GM23338 (cell line): Measurements from ENCODE around the gene MCTP1.

Experiments
- CREB1 ChIP-seq: fragments of 250-450 bp; sonication (Bioruptor Pico); IDR thresholded peaks from 2 replicates; pipeline ENCODE4 v1.5.0; 2020; ENCODE audit warnings: low read depth, mild to moderate bottlenecking, moderate library complexity
- EZH2 ChIP-seq: fragments of 200-600 bp; sonication (generic); IDR thresholded peaks from one replicate; pipeline ENCODE4 v1.8.0; 2017; ENCODE audit warnings: antibody characterized with exemption, mild to moderate bottlenecking, low read depth; ENCODE audit not compliant: unreplicated experiment
- EZH2phosphoT487 ChIP-seq: fragments of 200-600 bp; sonication (generic); IDR thresholded peaks from one replicate; pipeline ENCODE4 v1.8.1; 2018; ENCODE audit warnings: antibody characterized with exemption; ENCODE audit not compliant: unreplicated experiment
- JUNB ChIP-seq: IDR thresholded peaks from one replicate; pipeline ENCODE4 v1.6.1; 2016; ENCODE audit warnings: antibody characterized with exemption; ENCODE audit not compliant: unreplicated experiment
- NANOG ChIP-seq: IDR thresholded peaks from 2 replicates; pipeline ENCODE4 v1.6.1; 2016; ENCODE audit warnings: antibody characterized with exemption, borderline replicate concordance
- POLR2AphosphoS5 ChIP-seq: IDR thresholded peaks from 2 replicates; pipeline ENCODE4 v1.6.1; 2016; ENCODE audit warnings: antibody characterized with exemption, low read depth
- STAT1 ChIP-seq: IDR thresholded peaks from one replicate; pipeline ENCODE4 v1.6.1; 2016; ENCODE audit warnings: antibody characterized with exemption; ENCODE audit not compliant: unreplicated experiment
- ZNF114 ChIP-seq: fragments of 250-450 bp; sonication (Bioruptor Pico); IDR thresholded peaks from 2 replicates; pipeline ENCODE4 v1.5.0; 2020; ENCODE audit warnings: mild to moderate bottlenecking, moderate library complexity
- ZNF331 ChIP-seq: fragments of 250-450 bp; sonication (Bioruptor Pico); IDR thresholded peaks from 2 replicates; pipeline ENCODE4 v1.5.0; 2020; ENCODE audit warnings: low read depth, mild to moderate bottlenecking, moderate library complexity
- TF ChIP-seq, protein P1 (sequence below), 2 experiments: fragments of 200-600 bp in 1 of 2; sonication (generic) in 1 of 2; conservative IDR thresholded peaks; 2 replicates each; pipeline versions ENCODE4 v1.5.1 to v1.6.1; 2016 to 2017; ENCODE audit warnings: antibody characterized with exemption in 2 of 2, low read depth in 2 of 2, mild to moderate bottlenecking in 2 of 2, moderate library complexity in 1 of 2
- TF ChIP-seq, protein P2 (sequence below): IDR thresholded peaks from one replicate; pipeline ENCODE4 v1.6.1; 2018; ENCODE audit warnings: antibody characterized with exemption; ENCODE audit not compliant: unreplicated experiment
- TF ChIP-seq, protein P3 (sequence below): fragments of 250-450 bp; sonication (Bioruptor Pico); IDR thresholded peaks from 2 replicates; pipeline ENCODE4 v1.5.0; 2020; ENCODE audit warnings: mild to moderate bottlenecking, moderate library complexity
- TF ChIP-seq, protein P4 (sequence below): IDR thresholded peaks from 2 replicates; pipeline ENCODE4 v1.6.1; 2016; ENCODE audit warnings: antibody characterized with exemption

DNA sequence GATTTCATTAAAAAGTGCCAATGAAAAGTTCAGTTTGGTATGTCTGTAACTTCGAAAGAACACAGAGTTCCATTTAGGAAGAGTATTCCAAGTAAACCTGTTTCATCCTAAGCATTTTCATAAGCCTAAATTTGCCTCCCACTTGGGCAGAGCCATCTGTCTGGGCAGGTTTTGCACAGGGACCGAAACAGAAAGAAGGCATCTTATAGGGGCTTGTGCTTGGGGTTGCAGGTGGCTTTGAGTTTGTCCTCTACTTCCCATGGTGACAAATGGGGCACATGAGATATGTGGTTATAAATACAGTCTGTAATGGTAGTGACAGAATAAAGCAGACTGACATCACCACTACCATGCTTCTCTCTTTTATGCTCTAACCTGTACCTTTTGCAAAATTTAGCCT lies 63.7 kb downstream of the MCTP1 start:
- TF ChIP-seq EZH2 (no peak), JUNB (no peak), POLR2AphosphoS5 (no peak), ZNF331 (CRISPR knock-in tag) (no peak), EZH2phosphoT487 (no peak), CREB1 (CRISPR knock-in tag) (no peak), NANOG (no peak), ZNF114 (no peak), STAT1 (no peak)
- TF ChIP-seq, protein P1, sequence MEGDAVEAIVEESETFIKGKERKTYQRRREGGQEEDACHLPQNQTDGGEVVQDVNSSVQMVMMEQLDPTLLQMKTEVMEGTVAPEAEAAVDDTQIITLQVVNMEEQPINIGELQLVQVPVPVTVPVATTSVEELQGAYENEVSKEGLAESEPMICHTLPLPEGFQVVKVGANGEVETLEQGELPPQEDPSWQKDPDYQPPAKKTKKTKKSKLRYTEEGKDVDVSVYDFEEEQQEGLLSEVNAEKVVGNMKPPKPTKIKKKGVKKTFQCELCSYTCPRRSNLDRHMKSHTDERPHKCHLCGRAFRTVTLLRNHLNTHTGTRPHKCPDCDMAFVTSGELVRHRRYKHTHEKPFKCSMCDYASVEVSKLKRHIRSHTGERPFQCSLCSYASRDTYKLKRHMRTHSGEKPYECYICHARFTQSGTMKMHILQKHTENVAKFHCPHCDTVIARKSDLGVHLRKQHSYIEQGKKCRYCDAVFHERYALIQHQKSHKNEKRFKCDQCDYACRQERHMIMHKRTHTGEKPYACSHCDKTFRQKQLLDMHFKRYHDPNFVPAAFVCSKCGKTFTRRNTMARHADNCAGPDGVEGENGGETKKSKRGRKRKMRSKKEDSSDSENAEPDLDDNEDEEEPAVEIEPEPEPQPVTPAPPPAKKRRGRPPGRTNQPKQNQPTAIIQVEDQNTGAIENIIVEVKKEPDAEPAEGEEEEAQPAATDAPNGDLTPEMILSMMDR (conservative IDR thresholded peaks at IDR 0.05; ENCODE audit: low read depth in 2 of 2): no peak
- TF ChIP-seq, protein P2, sequence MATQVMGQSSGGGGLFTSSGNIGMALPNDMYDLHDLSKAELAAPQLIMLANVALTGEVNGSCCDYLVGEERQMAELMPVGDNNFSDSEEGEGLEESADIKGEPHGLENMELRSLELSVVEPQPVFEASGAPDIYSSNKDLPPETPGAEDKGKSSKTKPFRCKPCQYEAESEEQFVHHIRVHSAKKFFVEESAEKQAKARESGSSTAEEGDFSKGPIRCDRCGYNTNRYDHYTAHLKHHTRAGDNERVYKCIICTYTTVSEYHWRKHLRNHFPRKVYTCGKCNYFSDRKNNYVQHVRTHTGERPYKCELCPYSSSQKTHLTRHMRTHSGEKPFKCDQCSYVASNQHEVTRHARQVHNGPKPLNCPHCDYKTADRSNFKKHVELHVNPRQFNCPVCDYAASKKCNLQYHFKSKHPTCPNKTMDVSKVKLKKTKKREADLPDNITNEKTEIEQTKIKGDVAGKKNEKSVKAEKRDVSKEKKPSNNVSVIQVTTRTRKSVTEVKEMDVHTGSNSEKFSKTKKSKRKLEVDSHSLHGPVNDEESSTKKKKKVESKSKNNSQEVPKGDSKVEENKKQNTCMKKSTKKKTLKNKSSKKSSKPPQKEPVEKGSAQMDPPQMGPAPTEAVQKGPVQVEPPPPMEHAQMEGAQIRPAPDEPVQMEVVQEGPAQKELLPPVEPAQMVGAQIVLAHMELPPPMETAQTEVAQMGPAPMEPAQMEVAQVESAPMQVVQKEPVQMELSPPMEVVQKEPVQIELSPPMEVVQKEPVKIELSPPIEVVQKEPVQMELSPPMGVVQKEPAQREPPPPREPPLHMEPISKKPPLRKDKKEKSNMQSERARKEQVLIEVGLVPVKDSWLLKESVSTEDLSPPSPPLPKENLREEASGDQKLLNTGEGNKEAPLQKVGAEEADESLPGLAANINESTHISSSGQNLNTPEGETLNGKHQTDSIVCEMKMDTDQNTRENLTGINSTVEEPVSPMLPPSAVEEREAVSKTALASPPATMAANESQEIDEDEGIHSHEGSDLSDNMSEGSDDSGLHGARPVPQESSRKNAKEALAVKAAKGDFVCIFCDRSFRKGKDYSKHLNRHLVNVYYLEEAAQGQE: no peak
- TF ChIP-seq, protein P3, sequence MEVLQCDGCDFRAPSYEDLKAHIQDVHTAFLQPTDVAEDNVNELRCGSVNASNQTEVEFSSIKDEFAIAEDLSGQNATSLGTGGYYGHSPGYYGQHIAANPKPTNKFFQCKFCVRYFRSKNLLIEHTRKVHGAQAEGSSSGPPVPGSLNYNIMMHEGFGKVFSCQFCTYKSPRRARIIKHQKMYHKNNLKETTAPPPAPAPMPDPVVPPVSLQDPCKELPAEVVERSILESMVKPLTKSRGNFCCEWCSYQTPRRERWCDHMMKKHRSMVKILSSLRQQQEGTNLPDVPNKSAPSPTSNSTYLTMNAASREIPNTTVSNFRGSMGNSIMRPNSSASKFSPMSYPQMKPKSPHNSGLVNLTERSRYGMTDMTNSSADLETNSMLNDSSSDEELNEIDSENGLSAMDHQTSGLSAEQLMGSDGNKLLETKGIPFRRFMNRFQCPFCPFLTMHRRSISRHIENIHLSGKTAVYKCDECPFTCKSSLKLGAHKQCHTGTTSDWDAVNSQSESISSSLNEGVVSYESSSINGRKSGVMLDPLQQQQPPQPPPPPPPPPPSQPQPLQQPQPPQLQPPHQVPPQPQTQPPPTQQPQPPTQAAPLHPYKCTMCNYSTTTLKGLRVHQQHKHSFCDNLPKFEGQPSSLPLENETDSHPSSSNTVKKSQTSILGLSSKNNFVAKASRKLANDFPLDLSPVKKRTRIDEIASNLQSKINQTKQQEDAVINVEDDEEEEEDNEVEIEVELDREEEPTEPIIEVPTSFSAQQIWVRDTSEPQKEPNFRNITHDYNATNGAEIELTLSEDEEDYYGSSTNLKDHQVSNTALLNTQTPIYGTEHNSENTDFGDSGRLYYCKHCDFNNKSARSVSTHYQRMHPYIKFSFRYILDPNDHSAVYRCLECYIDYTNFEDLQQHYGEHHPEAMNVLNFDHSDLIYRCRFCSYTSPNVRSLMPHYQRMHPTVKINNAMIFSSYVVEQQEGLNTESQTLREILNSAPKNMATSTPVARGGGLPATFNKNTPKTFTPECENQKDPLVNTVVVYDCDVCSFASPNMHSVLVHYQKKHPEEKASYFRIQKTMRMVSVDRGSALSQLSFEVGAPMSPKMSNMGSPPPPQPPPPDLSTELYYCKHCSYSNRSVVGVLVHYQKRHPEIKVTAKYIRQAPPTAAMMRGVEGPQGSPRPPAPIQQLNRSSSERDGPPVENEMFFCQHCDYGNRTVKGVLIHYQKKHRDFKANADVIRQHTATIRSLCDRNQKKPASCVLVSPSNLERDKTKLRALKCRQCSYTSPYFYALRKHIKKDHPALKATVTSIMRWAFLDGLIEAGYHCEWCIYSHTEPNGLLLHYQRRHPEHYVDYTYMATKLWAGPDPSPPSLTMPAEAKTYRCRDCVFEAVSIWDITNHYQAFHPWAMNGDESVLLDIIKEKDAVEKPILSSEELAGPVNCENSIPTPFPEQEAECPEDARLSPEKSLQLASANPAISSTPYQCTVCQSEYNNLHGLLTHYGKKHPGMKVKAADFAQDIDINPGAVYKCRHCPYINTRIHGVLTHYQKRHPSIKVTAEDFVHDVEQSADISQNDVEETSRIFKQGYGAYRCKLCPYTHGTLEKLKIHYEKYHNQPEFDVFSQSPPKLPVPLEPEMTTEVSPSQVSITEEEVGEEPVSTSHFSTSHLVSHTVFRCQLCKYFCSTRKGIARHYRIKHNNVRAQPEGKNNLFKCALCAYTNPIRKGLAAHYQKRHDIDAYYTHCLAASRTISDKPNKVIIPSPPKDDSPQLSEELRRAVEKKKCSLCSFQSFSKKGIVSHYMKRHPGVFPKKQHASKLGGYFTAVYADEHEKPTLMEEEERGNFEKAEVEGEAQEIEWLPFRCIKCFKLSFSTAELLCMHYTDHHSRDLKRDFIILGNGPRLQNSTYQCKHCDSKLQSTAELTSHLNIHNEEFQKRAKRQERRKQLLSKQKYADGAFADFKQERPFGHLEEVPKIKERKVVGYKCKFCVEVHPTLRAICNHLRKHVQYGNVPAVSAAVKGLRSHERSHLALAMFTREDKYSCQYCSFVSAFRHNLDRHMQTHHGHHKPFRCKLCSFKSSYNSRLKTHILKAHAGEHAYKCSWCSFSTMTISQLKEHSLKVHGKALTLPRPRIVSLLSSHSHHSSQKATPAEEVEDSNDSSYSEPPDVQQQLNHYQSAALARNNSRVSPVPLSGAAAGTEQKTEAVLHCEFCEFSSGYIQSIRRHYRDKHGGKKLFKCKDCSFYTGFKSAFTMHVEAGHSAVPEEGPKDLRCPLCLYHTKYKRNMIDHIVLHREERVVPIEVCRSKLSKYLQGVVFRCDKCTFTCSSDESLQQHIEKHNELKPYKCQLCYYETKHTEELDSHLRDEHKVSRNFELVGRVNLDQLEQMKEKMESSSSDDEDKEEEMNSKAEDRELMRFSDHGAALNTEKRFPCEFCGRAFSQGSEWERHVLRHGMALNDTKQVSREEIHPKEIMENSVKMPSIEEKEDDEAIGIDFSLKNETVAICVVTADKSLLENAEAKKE: no peak
- TF ChIP-seq, protein P4, sequence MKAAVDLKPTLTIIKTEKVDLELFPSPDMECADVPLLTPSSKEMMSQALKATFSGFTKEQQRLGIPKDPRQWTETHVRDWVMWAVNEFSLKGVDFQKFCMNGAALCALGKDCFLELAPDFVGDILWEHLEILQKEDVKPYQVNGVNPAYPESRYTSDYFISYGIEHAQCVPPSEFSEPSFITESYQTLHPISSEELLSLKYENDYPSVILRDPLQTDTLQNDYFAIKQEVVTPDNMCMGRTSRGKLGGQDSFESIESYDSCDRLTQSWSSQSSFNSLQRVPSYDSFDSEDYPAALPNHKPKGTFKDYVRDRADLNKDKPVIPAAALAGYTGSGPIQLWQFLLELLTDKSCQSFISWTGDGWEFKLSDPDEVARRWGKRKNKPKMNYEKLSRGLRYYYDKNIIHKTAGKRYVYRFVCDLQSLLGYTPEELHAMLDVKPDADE: no peak
